ENCODE measurements around the gene SYCN.

DNA sequence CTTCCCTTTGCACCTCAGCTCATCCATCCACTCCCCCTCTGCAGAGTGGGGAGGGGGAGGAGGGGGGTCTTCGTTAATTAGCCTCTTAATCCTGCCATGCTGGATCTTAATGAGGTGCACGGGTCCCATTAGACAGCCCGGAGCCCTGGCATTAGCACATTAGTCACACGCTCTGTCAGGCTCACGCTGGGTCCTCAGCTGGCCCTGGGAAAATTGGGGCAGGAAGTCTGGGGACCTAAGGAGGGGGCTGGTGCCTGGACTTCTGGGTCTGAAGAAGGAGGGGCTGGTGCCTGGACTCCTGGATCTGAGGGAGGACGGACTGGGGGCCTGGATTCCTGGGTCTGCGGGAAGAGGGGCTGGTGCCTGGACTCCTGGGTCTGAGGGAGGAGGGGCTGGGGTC lies 7.7 kb downstream of the SYCN start:
- TF ChIP-seq, protein P1, sequence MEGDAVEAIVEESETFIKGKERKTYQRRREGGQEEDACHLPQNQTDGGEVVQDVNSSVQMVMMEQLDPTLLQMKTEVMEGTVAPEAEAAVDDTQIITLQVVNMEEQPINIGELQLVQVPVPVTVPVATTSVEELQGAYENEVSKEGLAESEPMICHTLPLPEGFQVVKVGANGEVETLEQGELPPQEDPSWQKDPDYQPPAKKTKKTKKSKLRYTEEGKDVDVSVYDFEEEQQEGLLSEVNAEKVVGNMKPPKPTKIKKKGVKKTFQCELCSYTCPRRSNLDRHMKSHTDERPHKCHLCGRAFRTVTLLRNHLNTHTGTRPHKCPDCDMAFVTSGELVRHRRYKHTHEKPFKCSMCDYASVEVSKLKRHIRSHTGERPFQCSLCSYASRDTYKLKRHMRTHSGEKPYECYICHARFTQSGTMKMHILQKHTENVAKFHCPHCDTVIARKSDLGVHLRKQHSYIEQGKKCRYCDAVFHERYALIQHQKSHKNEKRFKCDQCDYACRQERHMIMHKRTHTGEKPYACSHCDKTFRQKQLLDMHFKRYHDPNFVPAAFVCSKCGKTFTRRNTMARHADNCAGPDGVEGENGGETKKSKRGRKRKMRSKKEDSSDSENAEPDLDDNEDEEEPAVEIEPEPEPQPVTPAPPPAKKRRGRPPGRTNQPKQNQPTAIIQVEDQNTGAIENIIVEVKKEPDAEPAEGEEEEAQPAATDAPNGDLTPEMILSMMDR (IDR thresholded peaks at IDR 0.05; ENCODE audit: control extremely low read depth in 1 of 3, insufficient read depth in 1 of 3, low read depth in 1 of 3, low read length in 3 of 3): no peak
- TF ChIP-seq POLR2A (IDR thresholded peaks at IDR 0.05; ENCODE audit: control extremely low read depth in 1 of 2, low read depth in 2 of 2, low read length in 2 of 2) (no peak), EZH2 (IDR thresholded peaks at IDR 0.05; ENCODE audit: low read depth, low read length, severe bottlenecking) (no peak), CREB1 (IDR thresholded peaks at IDR 0.05) (no peak), SUZ12 (IDR thresholded peaks at IDR 0.05; ENCODE audit: low read length) (no peak), CHD2 (IDR thresholded peaks at IDR 0.05; ENCODE audit: low read length) (no peak), HDAC2 (IDR thresholded peaks at IDR 0.05; ENCODE audit: borderline replicate concordance in 1 of 2, low read depth in 2 of 2, low read length in 2 of 2) (no peak), CHD1 (IDR thresholded peaks at IDR 0.05; ENCODE audit: low read depth, low read length) (no peak), TAF1 (IDR thresholded peaks at IDR 0.05; ENCODE audit: low read depth, low read length) (no peak), RAD21 (IDR thresholded peaks at IDR 0.05 in 1 of 2, conservative IDR thresholded peaks at IDR 0.05 in 1 of 2; ENCODE audit: low read depth in 2 of 2, low read length in 2 of 2) (no peak), SIN3A (conservative IDR thresholded peaks at IDR 0.05 in 1 of 2, IDR thresholded peaks at IDR 0.05 in 1 of 2; ENCODE audit: low read depth in 1 of 2, low read length in 2 of 2) (no peak), KDM5A (IDR thresholded peaks at IDR 0.05; ENCODE audit: low read length) (no peak), POLR2AphosphoS5 (IDR thresholded peaks at IDR 0.05; ENCODE audit: low read depth, low read length) (no peak), RBBP5 (IDR thresholded peaks at IDR 0.05; ENCODE audit: borderline replicate concordance, low read depth, low read length) (no peak)

All from H1 (cell line).